H9 (cell line): ENCODE results near the gene CCDC138. TPM values are rescaled to one million over a fixed set of nuclear protein-coding genes. Genes with fewer than 3 reads are reported as not detected.
A peak's percentile ranks its signal among the peaks of the same experiment; 100 is the strongest.

Experiments
- DNase-seq: peaks from one replicate; pipeline ENCODE4 v3.0.0-alpha.2; 2017
- H2AFZ ChIP-seq: one replicate; pipeline ENCODE4 v1.6.1; 2013; ENCODE audit warnings: mild to moderate bottlenecking, low read length, control low read depth, moderate library complexity
- H2AK5ac ChIP-seq: 2 replicates; pipeline ENCODE4 v1.6.1; 2013; ENCODE audit warnings: low read length, control low read depth, mixed read lengths; ENCODE audit not compliant: insufficient read length
- H2BK120ac ChIP-seq: one replicate; pipeline ENCODE4 v1.6.1; 2013; ENCODE audit warnings: low read depth, mild to moderate bottlenecking, low read length, control low read depth, inconsistent platforms; ENCODE audit not compliant: poor library complexity, severe bottlenecking
- H2BK12ac ChIP-seq: 2 replicates; pipeline ENCODE4 v1.6.1; 2013; ENCODE audit warnings: low read length, control low read depth, mixed read lengths, low read depth; ENCODE audit not compliant: insufficient read length
- H2BK15ac ChIP-seq: 2 replicates; pipeline ENCODE4 v1.6.1; 2013; ENCODE audit warnings: low read depth, low read length, control low read depth
- H2BK20ac ChIP-seq: one replicate; pipeline ENCODE4 v1.6.1; 2013; ENCODE audit warnings: low read depth, mild to moderate bottlenecking, low read length, control low read depth, inconsistent platforms; ENCODE audit not compliant: poor library complexity, severe bottlenecking
- H2BK5ac ChIP-seq: 2 replicates; pipeline ENCODE4 v1.6.1; 2013; ENCODE audit warnings: low read length, control low read depth, mixed read lengths; ENCODE audit not compliant: insufficient read length
- H3K14ac ChIP-seq: 2 replicates; pipeline ENCODE4 v1.6.1; 2013; ENCODE audit warnings: low read length, control low read depth; ENCODE audit not compliant: insufficient read depth
- H3K18ac ChIP-seq: 2 replicates; pipeline ENCODE4 v1.6.1; 2013; ENCODE audit warnings: low read depth, mild to moderate bottlenecking, mixed read lengths, low read length, control low read depth; ENCODE audit not compliant: insufficient read length
- H3K23ac ChIP-seq: 2 replicates; pipeline ENCODE4 v1.6.1; 2013; ENCODE audit warnings: low read length, control low read depth, mixed read lengths, low read depth; ENCODE audit not compliant: insufficient read length
- H3K23me2 ChIP-seq: 2 replicates; pipeline ENCODE4 v1.6.1; 2013; ENCODE audit warnings: low read depth, mild to moderate bottlenecking, mixed read lengths, low read length, control low read depth; ENCODE audit not compliant: insufficient read length, poor library complexity, severe bottlenecking
- H3K27ac ChIP-seq: 2 replicates; pipeline ENCODE4 v1.5.1; 2013; ENCODE audit warnings: low read length, control low read depth, mixed read lengths, low read depth; ENCODE audit not compliant: insufficient read length
- H3K27me3 ChIP-seq: 2 replicates; pipeline ENCODE4 v1.6.1; 2013; ENCODE audit warnings: low read length, control low read depth, inconsistent platforms; ENCODE audit not compliant: insufficient read depth
- H3K4ac ChIP-seq: 2 replicates; pipeline ENCODE4 v1.6.1; 2013; ENCODE audit warnings: low read depth, mild to moderate bottlenecking, control low read depth, inconsistent platforms, low read length, moderate library complexity
- H3K4me1 ChIP-seq: 2 replicates; pipeline ENCODE4 v1.6.1; 2013; ENCODE audit warnings: low read length, control low read depth, inconsistent platforms; ENCODE audit not compliant: insufficient read depth
- H3K4me2 ChIP-seq: 2 replicates; pipeline ENCODE4 v1.6.1; 2013; ENCODE audit warnings: low read length, control low read depth, mixed read lengths; ENCODE audit not compliant: insufficient read length, insufficient read depth
- H3K56ac ChIP-seq: 2 replicates; pipeline ENCODE4 v1.6.1; 2013; ENCODE audit warnings: low read depth, mild to moderate bottlenecking, mixed read lengths, low read length, control low read depth; ENCODE audit not compliant: insufficient read length
- H3K79me1 ChIP-seq: 2 replicates; pipeline ENCODE4 v1.6.1; 2013; ENCODE audit warnings: low read depth, mild to moderate bottlenecking, moderate library complexity, low read length, control low read depth, inconsistent platforms; ENCODE audit not compliant: insufficient read depth, poor library complexity, severe bottlenecking
- H3K79me2 ChIP-seq: 2 replicates; pipeline ENCODE4 v1.6.1; 2013; ENCODE audit warnings: low read length, control low read depth, inconsistent platforms; ENCODE audit not compliant: insufficient read depth
- H3K9ac ChIP-seq: 2 replicates; pipeline ENCODE4 v1.6.1; 2013; ENCODE audit warnings: low read length, control low read depth, mixed read lengths; ENCODE audit not compliant: insufficient read length; ENCODE audit errors: extremely low read depth
- H3K9me3 ChIP-seq: one replicate; pipeline ENCODE4 v1.6.1; 2013; ENCODE audit warnings: low read depth, low read length, inconsistent platforms; ENCODE audit not compliant: control insufficient read depth
- H3T11ph ChIP-seq: one replicate; pipeline ENCODE4 v1.6.1; 2013; ENCODE audit warnings: mild to moderate bottlenecking, low read length, control low read depth, inconsistent platforms
- H4K20me1 ChIP-seq: one replicate; pipeline ENCODE4 v1.6.1; 2013; ENCODE audit not compliant: control insufficient read depth, insufficient read length, insufficient read depth
- H4K5ac ChIP-seq: 2 replicates; pipeline ENCODE4 v1.6.1; 2013; ENCODE audit warnings: low read depth, mild to moderate bottlenecking, mixed read lengths, low read length, control low read depth; ENCODE audit not compliant: insufficient read length
- H4K8ac ChIP-seq: replicated peaks from 2 replicates; pipeline ENCODE4 v1.6.1; 2013; ENCODE audit warnings: low read length, control low read depth, mixed read lengths, low read depth; ENCODE audit not compliant: insufficient read length
- H4K91ac ChIP-seq: 2 replicates; pipeline ENCODE4 v1.6.1; 2013; ENCODE audit warnings: low read depth, mild to moderate bottlenecking, moderate library complexity, mixed read lengths, low read length, control low read depth; ENCODE audit not compliant: insufficient read length
- H3K27ac Mint-ChIP-seq, 3 experiments: 2 replicates in 2 of 3; 3 replicates in 1 of 3; pipeline ENCODE4 v1.8.0; 2020 to 2021; ENCODE audit warnings: mixed read lengths in 3 of 3, mild to moderate bottlenecking in 1 of 3, moderate library complexity in 1 of 3
- H3K27me3 Mint-ChIP-seq: 2 replicates; pipeline ENCODE4 v1.8.0; 2021; ENCODE audit warnings: low read depth, mild to moderate bottlenecking, moderate library complexity, mixed read lengths
- H3K36me3 Mint-ChIP-seq, 3 experiments: 2 replicates in 2 of 3; 3 replicates in 1 of 3; pipeline ENCODE4 v1.8.0; 2020 to 2021; ENCODE audit warnings: low read depth in 3 of 3, mixed read lengths in 3 of 3; ENCODE audit not compliant: insufficient read depth in 1 of 3
- H3K4me1 Mint-ChIP-seq, 2 experiments: 2 replicates each; pipeline ENCODE4 v1.8.0; 2020; ENCODE audit warnings: mixed read lengths in 2 of 2
- H3K4me3 Mint-ChIP-seq, 2 experiments: 2 replicates in 1 of 2; 3 replicates in 1 of 2; pipeline ENCODE4 v1.8.0; 2020 to 2021; ENCODE audit warnings: mild to moderate bottlenecking in 2 of 2, mixed read lengths in 2 of 2, moderate library complexity in 1 of 2
- H3K9me3 Mint-ChIP-seq, 2 experiments: 2 replicates in 1 of 2; 3 replicates in 1 of 2; pipeline ENCODE4 v1.8.0; 2020; ENCODE audit warnings: mild to moderate bottlenecking in 2 of 2, mixed read lengths in 2 of 2, moderate library complexity in 1 of 2
- WGBS: extraction: QIAGEN DNeasy Blood & Tissue Kit; methylation state at CpG from one replicate; pipeline ENCODE4 v1.1.7; 2013; ENCODE audit warnings: missing lambda C conversion rate, low lambda C conversion rate, mixed read lengths; ENCODE audit not compliant: insufficient read length; ENCODE audit errors: extremely low coverage; 5-methylcytosine and 5-hydroxymethylcytosine counted together
- total RNA-seq: library from RNA; stranded (reverse); gene quantifications from 2 replicates; pipeline ENCODE4 v1.2.1, GENCODE V29; 2021
- TF ChIP-seq, protein P1 (sequence below): fragments of 200-600 bp; sonication (generic); conservative IDR thresholded peaks from 3 replicates; pipeline ENCODE4 v1.8.0; 2021; ENCODE audit warnings: antibody characterized with exemption, mild to moderate bottlenecking

CCDC138 gene
- total RNA-seq, 1 experiment from 2014 or later: 32.7 TPM

- Histone ChIP-seq H3K23me2 (no peaks in the 10 kb centered on the region), H4K91ac (no peak overlapping the region), H3K4ac (no peak overlapping the region), H3K9me3 (no peaks in the 10 kb centered on the region), H3K4me1 (no peaks in the 10 kb centered on the region), H3K79me1 (no peaks in the 10 kb centered on the region), H3K4me2 (no peak overlapping the region), H2BK15ac (no peak overlapping the region), H3T11ph (no peak overlapping the region), H3K27ac (no peak overlapping the region), H3K23ac (no peak overlapping the region), H3K56ac (no peak overlapping the region), H2AK5ac (no peak overlapping the region), H3K14ac (no peak overlapping the region), H2BK20ac (no peak overlapping the region), H2BK5ac (no peak overlapping the region), H3K18ac (no peak overlapping the region), H3K9ac (no peak overlapping the region), H4K5ac (no peak overlapping the region), H2BK120ac (no peak overlapping the region), H3K79me2 (no peaks in the 10 kb centered on the region), H4K8ac (no peak overlapping the region), H2BK12ac (no peak overlapping the region), H4K20me1 (no peaks in the 10 kb centered on the region), H2AFZ (no peak overlapping the region), H3K27me3 (no peaks in the 10 kb centered on the region)
- H3K9me3 Mint-ChIP-seq: no peaks in the 10 kb centered on the region
- no peaks in the 10 kb centered on the region for H3K27me3 Mint-ChIP-seq
- TF ChIP-seq, protein P1, sequence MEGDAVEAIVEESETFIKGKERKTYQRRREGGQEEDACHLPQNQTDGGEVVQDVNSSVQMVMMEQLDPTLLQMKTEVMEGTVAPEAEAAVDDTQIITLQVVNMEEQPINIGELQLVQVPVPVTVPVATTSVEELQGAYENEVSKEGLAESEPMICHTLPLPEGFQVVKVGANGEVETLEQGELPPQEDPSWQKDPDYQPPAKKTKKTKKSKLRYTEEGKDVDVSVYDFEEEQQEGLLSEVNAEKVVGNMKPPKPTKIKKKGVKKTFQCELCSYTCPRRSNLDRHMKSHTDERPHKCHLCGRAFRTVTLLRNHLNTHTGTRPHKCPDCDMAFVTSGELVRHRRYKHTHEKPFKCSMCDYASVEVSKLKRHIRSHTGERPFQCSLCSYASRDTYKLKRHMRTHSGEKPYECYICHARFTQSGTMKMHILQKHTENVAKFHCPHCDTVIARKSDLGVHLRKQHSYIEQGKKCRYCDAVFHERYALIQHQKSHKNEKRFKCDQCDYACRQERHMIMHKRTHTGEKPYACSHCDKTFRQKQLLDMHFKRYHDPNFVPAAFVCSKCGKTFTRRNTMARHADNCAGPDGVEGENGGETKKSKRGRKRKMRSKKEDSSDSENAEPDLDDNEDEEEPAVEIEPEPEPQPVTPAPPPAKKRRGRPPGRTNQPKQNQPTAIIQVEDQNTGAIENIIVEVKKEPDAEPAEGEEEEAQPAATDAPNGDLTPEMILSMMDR: no peak
- WGBS: no CpG with 5 or more reads among the region's 14 CpGs
- H3K36me3 Mint-ChIP-seq: no peaks in the 10 kb centered on the region
- peak overlapping the region in 1 of 3 experiments; percentile 18; a peak in 1 of 7 replicates for H3K27ac Mint-ChIP-seq
- no peak overlapping the region for H3K4me3 Mint-ChIP-seq
- no peak for DNase-seq
- H3K4me1 Mint-ChIP-seq: peaks cover 7 to 25% of the 10 kb centered on the region in 2 experiments; a peak in 3 of 4 replicates
Measured at GRCh38 chr2:108918941-108919341, 132.4 kb downstream of the CCDC138 start.
